HG02884 (cell line): ENCODE results near the gene MAB21L4.

Experiments
- ATAC-seq: cut with Tn5 transposase; IDR thresholded peaks from one replicate; pipeline ENCODE4 v1.9.1; 2021; ENCODE audit warnings: mild to moderate bottlenecking, moderate library complexity; ENCODE audit not compliant: unreplicated experiment

Gene MAB21L4

GRCh38 chr2:240895656-240896388, at the start of gene MAB21L4:
Gene MAB21L4, minus strand, starts transcription at chr2:240896156. Its CDS starts 159 bp downstream, at chr2:240895997.
- ATAC-seq: no peak

GRCh38 chr2:240936106-240936505, 40.1 kb upstream of the MAB21L4 start:
- no peak for ATAC-seq

DNA sequence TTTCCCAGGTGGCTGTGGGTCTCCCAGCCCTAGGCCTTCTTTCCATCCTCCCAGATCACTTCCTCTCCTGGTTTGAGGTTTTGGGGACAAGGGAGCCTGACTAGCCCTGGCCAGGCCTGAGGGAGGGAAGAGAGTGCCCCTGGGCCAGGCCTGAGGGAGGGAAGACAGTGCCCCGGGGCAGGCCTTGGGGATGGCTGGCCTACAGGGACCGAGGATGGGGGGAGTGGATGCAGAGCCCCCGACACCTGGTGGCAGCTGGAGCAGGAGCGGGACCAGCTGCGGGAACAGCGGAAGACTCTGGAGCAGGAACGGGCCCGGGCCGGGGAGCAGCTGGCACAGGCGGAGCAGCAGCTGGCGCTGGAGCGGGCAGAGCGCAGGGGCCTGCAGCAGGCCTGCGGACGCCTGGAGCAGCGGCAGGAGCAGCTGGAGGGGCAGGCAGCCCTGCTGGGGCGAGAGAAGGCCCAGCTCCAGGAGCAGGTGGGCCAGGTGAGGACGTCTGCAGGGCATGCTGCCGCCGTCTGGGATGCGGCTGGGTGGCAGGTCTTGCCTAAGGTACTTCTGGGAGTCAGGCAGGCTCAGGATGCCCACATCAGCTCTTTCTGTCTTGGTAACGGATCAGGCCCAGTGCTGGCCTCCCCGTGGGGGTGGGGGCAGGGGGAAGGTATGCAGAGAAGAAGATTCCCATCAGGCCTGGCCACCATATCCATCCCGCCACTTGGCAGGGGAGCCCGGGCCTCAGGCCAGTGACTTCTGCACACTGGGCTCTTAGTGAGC, 39.3 kb upstream of the MAB21L4 start:
- no peak for ATAC-seq

- ATAC-seq: no peak
Observed at GRCh38 chr2:240934701-240935102, 38.7 kb upstream of the MAB21L4 start.

DNA sequence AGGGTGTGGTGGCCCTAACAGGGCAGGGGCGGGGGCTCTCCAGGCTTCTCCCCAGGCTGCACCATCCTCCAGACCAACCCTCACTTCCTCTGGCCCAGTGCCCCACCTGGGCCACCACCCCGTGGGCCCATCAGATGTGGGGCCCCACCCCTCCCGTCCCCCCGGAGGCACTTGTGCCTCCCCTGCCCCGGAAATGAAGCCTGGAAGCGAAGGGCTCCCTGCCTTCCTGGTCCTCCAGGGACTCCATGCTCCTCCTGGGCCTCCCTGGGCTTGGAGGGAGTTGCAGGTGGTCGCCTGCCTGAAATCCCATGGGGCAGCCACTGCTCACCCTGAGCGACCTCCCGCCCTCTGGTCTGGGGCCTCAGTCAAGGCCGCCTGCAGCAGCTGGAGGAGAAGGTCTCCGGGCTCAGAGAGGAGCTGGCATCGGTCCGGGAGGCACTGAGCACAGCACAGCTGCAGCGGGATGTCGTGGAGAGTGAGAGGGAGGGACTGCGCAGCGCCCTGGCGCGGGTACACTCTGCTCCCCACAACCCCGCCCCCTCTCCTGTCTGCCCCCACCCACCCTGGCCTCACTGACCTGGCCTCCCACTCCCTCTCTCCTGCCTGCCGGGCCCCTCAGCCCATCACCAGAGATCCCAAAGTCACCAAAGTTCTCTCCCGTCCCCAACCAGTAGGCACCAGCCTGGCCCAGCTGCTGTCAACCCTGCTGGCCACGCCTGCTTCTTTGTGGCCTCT, 38.2 kb upstream of the MAB21L4 start:
- no peak for ATAC-seq

DNA sequence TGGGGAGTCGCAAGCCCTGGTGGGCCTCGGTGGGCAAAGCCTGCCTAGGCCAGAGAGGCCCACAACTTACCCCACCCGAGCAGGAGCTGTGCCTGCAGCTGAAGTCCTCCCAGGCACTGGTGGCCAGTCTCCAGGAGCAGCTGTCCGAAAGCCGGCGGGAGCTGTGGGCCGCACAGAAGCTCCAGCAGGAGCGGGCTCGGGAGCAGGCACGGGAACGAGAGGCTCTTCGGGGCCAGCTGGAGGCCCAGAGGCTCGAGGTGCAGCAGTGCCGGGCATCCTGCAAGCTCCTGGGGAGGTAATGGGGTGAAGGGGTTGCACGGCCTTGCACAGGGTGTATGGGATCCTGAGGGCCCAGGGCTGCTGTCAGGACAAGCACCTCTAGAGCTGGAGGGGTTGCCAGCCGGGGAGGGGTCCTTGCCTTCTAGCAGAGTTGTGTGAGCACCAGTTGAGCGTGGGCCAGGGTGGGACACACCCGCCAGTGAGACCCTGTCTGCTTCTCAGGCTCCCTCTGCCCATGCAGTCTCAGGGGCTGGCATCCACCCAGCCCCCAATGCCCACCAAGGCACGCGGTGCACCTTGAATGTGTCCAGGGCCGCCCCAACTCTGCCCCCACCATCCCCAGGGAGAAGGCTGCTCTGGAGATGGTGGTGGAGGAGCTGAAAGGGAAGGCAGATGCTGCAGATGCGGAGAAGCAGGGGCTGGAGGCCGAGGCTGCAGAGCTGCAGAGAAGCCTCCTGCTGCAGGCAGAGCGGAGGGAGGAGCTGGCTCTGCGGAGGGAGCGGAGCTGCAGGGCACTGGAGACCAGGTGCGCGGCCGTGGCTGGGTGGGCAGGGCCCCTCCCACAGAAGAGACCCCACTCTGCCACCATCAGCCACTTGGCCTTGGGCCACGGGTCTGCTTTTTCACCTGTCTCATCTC, 37.4 kb upstream of the MAB21L4 start:
- ATAC-seq: no peak

DNA sequence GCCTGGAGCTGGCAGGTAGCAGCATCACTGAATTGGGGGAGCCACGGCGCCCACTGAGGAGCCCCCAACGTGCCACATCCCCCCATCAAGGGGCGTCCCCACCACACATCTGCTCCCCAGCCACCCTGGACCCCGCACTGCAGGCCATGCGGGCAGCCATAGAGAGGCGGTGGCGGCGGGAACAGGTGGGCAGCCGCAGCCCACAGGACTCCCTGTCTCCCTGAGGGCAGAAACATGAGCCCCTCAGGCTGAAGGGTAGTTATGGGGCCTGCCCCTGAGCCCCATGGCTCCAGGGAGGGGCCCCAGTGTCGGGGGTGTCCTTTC, 36.7 kb upstream of the MAB21L4 start:
- ATAC-seq: no peak

DNA sequence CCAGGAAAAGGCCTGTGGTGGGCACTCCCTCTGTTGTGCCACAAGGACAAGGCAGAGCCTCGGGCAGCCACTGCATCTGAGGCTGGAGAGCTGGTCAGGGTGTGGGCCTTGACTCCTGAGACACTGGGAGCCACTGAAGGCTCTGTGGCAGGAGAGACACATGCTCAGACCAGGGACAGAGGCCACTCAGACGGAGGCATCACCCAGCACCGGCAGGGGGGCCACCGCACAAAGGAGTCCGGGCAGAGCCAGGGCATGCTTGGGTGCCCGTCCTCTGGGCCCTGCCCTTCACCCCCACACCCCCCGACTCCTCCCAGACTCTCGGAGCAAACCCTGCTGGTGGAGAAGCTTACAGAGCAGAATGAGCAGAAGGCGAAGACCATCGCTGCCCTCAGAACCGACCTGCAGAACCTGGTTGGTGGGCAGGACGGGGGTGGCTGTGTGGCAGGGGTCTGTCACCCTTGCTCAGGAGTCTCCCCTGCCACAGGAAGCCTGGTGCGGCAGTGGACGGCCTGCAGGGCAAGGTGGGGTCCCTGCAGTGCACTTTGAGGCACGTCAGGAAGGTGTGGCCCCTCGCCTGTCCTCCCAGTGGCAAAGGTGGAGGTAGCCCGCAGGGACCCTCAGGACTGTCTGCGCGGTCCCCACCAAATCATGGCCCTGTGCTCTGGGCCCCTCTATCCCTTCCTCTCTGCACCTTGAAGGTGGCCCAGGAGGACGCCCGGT, 36.2 kb upstream of the MAB21L4 start:
- ATAC-seq: no peak

DNA sequence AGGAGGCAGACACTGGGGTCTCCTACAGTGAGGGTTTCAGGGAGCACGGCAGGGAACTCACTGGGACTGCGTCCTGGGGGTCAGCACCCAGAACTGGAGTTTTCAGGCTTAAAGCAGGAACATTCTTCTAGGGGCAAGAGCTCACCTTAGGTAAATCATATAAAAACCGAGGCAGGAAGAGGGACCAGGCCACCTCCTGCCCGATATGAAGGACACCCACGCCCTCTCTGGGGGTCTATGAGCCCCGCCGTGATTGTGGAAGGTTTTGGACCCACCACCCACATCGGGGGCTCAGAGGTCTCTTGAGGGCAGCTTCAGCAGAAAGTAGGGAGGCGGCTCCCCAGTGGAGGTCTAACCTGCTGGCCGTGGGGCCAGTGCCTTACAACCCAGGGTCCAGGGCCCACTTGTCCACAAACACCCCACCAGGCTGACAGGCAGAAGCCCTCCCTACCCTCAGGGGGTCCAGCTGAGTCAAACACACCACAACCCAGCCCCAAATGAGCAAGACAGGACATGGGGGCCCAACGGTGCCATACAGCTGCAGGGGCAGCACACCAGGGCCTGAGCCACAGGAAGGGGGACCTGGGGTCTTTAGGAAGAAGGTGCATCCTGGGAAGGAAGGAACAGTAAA, 35.5 kb upstream of the MAB21L4 start:
- no peak for ATAC-seq

DNA sequence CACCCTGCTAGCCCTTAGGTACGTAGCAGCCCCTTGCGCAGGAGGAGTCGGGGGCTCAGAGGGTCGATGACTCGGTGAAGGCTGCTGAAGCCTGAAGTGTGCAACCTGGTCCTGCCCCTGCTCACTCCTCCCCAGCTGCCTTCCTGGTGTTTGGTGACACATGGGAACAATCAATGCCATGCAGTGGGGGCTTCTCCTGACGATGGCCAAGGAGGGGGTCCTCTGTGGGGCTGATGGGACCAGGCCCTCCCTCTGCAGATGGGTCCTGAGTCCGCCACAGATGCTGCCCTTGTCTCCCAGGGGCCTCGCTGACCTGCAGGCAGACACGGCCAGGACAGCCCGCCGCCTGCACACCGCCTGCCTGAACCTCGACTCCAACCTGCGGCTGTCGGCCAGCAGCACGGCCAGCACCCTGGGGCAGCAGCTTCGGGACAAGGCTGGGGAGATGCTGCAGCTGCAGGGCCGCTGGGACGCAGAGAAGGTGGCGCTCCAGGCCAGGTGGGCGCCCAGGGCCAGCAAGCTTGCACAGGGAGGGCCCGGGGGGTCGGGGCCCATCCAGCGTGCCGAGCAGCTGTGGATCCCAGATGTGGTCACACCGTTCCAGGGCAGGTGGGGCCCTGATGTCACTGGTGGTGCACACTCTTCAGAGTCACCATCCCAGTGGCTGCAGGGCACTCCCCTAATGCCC, 34.8 kb upstream of the MAB21L4 start:
- ATAC-seq: no peak

GRCh38 chr2:240930096-240930630, 34.2 kb upstream of the MAB21L4 start:
- ATAC-seq: no peak

- no peak for ATAC-seq
Observed at GRCh38 chr2:240929364-240930095, 33.6 kb upstream of the MAB21L4 start.

GRCh38 chr2:240928476-240929363, 32.8 kb upstream of the MAB21L4 start:
- no peak for ATAC-seq

DNA sequence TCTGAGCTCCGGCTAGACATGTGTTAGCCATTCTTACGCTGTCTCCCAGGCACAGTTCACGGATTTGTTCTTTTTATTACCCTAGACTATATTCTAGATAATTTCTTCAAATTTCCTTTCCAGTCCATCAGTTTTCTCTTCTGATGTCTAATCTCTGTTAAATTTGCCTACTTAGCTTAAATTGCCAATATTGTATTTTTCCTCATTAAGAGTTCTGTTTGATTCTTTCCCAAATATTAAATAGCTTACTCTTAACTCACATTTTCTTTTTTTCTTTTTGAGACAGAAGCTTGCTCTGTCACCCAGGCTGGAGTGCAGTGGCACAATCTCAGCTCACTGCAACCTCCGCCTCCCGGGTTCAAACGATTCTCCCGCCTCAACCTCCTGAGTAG, 31.4 kb upstream of the MAB21L4 start:
- no peak for ATAC-seq

- no peak for ATAC-seq
Observed at GRCh38 chr2:240926516-240927389, 30.8 kb upstream of the MAB21L4 start.
